Measurements from ENCODE around the gene KRTAP5-1.

- no peak for TF ChIP-seq CTCF (optimal IDR thresholded peaks at IDR 0.05 in 1 of 3, IDR thresholded peaks at IDR 0.05 in 1 of 3, conservative IDR thresholded peaks at IDR 0.05 in 1 of 3; ENCODE audit: extremely low read depth in 1 of 3, insufficient read depth in 2 of 3, low read length in 3 of 3)
- TF ChIP-seq EZH2 (IDR thresholded peaks at IDR 0.05; ENCODE audit: low read length), result no peak
Measured at GRCh38 chr11:1565173-1565903, 19.7 kb downstream of the KRTAP5-1 start.
